OCI-LY7 (cell line): ENCODE results near the gene INTS1.

Experiments
- CTCF ChIP-seq: fragments of 200-600 bp; sonication (generic); conservative IDR thresholded peaks from 2 replicates; pipeline ENCODE4 v1.5.1; 2014; ENCODE audit warnings: mild to moderate bottlenecking, antibody characterized with exemption, low read length, moderate library complexity, mixed read lengths
- EZH2phosphoT487 ChIP-seq: fragments of 200-600 bp; sonication (generic); IDR thresholded peaks from 2 replicates; pipeline ENCODE4 v1.6.1; 2018; ENCODE audit warnings: low read depth, borderline replicate concordance, mild to moderate bottlenecking, mixed run types, antibody characterized with exemption, low read length, moderate library complexity, mixed read lengths

- TF ChIP-seq CTCF: no peak
- no peak for TF ChIP-seq EZH2phosphoT487
Observed at GRCh38 chr7:1549357-1550004, 45.3 kb upstream of the INTS1 start.
